D341Med (cell line): Measurements from ENCODE around the gene TRPT1.
A peak's percentile ranks its signal among the peaks of the same experiment; 100 is the strongest.

Experiments used
- DNase-seq: peaks from one replicate; pipeline ENCODE4 v3.0.0; 2012; ENCODE audit warnings: low spot score

TRPT1 gene

DNA sequence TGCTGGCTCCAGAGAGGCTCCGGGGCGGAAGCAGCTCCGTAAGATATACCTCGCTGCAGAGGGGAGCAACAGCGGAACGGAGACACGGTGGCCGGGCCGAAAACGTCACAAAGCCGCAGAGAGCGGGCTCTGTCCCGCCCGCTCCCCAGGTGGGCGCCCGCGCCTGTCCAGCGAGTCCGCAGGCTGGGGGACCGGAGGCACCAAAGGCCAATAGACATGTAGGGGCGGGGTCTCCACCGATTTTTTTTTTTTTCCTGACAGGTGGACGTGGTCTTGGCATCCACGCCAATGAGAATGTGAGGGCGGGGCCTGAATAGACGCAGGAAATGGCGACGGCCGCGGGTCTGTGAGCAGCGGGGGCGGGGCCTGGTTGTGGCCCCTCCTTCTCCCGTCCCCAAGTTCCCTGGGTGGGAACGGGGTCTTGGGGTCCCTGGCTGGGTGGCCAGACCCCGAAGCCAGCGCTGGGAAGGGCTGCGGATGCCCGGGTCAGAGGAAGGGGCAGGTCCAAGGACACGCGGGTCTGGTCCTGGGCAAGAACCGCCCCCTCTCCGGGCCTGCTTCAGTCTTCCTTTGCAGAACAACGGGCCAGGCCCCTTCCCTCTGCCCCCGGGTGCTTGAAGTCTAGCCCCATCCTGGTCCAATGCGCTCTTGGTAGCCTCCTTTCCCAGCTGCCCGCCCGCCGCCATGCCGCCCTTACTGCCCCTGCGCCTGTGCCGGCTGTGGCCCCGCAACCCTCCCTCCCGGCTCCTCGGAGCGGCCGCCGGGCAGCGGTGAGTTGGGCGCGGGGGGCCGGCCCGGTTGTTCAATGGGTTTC is 4.4 kb upstream of the TRPT1 start, which contains the start of gene DNAJC4:
Gene DNAJC4 (plus strand): TSS at position 378 of the 814 bp plus-strand sequence. CDS start 307 bp downstream, at position 685.
- peak; percentile 88 for DNase-seq

DNA sequence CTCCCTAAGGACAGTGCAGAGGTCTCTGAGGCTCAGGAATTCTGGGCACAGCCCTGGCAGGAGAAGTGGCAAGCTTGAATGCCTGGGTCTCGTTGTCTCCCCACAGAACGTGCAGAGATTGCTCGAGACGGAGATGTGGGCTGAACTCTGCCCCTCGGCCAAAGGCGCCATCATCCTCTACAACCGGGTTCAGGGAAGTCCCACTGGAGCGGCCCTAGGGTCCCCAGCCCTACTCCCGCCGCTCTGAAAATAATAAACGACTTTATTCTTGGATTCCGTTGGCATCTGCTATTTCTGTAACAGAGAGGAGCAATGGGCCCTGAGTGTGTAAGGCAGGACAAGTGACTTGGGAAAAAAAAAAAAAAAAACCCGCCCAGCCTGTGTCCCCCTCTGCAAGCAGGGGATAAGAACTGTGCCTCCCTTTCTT is 3.8 kb upstream of the TRPT1 start:
- DNase-seq: no peak

DNA sequence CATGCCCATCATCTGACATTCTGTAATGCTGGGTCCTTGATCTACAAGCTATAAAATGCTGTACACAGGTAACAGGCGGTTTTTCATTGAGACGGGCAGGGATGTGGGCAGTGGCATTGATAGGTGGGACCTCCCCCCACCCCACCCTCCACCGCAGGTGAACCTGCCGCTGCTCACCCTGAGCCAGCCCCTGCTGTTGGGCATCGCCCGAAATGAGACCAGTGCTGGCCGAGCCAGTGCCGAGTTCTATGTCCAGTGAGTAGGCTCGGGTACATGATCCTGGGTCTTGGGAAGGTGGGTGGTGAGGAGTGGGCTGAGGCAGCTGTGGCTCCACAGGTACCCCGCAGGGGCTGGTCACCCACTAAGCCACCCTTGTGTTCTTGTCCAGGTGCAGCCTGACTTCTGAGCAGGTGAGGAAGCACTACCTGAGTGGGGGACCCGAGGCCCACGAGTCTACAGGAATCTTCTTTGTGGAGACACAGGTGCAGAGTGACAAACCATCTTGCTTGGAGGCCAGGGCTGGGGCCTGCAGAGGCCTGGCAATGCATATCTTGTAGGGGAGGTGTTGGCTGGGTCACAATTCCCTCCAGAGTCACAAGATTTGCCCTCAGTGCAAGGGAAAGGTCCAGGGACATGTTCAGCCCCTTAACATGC is 3.2 kb upstream of the TRPT1 start:
- no peak for DNase-seq

DNA sequence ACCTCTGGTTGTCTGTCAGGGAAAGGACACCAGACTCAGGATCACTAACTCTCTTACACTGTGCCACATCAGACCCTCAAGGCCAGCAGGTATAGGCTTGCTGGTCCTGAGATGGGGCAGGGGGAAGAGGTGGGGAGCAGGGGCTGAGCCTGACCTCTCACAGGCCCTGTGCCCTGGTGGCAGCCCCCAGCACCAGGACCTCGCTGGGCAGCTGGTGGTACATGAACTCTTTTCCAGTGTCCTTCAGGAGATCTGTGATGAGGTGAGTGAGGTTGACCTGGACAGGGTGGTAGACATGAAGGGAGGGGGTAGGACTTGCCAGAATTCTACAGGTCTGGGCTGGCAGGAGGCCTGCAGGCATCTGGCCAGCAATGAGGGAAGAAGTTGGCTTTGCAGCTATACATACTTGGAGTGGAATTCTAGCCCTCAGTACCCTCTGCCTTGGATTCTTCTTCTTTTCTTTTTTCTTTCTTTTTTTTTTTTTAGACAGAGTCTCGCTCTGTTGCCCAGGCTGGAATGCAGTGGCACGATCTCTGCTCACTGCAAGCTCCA is 1.5 kb upstream of the TRPT1 start:
- no peak for DNase-seq

DNA sequence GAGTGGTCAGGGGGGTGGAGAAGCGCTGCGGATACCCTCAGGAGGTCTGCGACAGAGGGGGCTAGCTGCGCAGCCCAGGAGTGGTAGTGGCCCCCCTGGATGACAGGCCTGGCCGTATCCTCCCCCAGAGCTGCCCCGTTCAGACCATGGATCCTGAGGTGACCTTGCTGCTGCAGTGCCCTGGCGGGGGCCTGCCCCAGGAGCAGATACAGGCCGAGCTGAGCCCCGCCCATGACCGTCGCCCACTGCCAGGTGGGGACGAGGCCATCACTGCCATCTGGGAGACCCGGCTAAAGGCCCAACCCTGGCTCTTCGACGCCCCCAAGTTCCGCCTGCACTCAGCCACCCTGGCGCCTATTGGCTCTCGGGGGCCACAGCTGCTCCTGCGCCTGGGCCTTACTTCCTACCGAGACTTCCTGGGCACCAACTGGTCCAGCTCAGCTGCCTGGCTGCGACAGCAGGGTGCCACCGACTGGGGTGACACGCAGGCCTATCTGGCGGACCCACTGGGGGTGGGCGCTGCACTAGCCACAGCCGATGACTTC is 593 bp upstream of the TRPT1 start:
- no peak for DNase-seq

DNA sequence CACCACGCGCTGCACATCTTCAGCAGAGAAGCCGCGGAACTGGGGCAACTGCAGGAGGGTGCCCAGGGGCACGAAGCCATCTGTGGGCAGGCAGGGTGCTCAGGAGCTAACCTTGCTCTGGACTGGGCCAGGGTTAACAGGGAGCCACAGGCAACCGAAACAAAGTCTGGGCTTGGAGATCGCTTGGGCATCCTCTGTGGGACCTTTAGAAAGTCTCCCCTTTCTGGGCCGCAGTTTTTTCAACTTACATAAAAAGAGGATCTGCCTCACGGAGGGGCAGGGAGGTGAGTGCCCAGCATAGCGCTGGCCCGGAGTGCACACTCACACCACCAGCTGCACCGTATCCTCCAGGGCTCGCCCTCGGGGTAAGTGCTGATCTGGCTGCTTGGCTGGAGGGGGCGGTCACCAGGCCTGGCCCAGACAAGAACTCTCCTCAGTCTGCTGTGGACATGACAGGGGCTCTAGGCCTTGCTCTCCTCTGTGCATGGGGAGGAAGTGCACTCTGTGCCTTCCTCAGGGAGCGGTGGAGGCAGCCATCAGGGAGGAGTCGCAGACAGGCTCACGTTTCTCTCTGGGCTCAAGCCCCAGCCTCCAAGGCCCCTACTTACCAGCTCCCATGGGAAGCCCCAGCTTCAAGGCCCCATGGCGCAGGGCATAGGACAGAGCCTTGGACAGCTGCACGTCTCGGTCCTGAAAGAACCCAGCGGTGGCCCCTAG is 937 bp downstream of the TRPT1 start:
- DNase-seq: no peak

DNA sequence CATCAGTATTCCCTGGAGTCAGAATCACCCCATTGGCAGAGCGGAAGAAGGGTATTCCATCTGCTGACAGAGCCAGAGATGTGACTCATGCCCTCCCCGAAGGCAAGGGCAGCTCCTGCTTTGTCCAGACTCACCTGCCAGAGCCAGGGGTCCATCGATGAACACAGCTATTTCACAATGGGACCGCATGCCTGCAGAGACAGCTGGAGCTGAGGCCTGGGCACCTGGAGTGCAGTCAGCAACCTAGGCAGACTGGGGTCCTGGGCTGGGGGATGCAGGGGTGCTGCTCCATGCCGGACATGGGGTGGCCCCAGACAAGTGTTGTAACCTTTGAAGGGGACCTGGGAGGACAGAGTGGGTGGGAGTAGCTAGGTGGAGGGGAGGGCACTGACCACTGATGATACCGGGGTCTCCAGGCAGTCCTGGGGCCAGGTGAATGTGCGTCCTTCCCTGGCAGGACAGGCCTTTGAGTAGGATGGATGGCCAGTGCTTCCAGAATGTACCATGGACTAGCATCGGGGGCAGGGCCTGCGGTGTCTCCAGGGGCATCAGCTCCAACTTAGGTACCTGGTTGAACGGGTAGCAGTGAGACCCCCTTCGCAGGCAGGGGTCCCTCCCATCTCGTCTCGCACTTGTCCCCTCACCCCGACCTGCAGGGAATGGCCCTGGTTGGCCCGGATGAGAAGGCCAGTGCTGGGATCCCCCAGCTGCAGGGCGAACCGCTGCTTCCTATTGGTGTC is 1.7 kb downstream of the TRPT1 start:
- DNase-seq: no peak

DNA sequence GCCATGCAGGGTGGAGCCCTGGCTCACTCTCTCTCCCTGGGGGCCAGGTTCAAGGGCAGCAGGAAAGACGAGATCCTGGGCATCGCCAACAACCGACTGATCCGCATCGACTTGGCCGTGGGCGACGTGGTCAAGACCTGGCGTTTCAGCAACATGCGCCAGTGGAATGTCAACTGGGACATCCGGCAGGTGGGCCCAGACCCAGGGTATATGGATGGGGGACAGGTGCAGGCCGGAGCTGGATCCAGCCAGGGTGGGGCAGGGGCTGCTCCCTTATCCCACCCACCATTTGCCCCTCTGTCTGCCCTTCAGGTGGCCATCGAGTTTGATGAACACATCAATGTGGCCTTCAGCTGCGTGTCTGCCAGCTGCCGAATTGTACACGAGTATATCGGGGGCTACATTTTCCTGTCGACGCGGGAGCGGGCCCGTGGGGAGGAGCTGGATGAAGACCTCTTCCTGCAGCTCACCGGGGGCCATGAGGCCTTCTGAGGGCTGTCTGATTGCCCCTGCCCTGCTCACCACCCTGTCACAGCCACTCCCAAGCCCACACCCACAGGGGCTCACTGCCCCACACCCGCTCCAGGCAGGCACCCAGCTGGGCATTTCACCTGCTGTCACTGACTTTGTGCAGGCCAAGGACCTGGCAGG is 2.9 kb downstream of the TRPT1 start:
- peak; percentile 23 for DNase-seq

DNA sequence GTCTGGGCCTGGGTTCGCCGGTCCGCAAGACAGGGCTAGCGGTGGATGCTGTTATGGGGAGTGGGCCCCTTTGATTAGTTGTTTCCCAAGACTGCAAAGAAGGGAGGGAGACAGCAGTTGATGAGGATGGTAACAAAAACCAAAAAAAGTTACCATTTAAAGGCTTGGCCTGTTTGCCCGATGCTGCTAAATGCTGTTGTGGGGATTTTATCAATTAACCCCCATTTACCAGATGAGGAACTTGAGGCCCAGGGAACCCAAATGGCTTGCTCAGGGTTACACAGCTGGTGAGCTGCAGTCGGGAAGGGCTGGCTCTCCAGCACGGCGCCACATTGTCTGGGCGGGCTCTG is 3.4 kb downstream of the TRPT1 start:
- no peak for DNase-seq

DNA sequence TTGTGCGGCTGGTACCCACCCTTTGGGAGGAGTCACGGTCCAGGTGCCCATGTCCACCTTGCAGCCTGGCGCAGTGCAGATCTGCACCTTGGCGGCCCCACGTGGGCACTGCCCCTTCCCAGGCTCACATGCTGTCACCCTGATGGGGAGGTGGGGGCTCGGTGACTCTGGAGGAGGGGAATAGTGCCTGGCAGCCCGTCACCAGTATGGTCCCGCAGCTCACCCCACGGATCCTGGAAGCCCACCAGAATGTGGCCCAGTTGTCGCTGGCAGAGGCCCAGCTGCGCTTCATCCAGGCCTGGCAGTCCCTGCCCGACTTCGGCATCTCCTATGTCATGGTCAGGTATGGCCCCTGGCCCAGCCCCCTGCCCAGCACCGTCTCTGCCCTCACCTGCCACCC is 5.2 kb downstream of the TRPT1 start:
- no peak for DNase-seq

DNA sequence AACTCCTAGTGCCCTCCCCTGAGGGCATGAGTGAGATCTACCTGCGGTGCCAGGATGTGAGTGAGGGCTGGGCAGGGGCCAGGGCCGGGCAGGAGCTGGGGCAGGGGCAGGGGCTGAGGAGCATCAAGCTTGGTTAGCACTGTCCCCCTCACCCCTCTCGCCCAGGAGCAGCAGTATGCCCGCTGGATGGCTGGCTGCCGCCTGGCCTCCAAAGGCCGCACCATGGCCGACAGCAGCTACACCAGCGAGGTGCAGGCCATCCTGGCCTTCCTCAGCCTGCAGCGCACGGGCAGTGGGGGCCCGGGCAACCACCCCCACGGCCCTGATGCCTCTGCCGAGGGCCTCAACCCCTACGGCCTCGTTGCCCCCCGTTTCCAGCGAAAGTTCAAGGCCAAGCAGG is 5.7 kb downstream of the TRPT1 start:
- no peak for DNase-seq

DNA sequence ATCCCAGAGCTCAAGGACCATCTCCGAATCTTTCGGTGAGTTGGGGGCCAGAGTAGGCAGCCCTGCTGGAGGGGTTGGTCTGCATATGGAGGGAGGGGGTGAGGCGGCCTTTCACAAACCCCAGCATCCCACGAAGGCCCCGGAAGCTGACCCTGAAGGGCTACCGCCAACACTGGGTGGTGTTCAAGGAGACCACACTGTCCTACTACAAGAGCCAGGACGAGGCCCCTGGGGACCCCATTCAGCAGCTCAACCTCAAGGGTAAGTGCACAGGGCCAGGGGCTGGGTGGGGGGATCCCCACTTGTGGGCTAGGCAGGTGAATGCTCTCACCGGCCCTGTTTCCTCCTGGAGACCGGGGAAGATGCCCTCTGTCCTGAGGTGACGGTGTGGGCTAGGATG is 6.2 kb downstream of the TRPT1 start:
- DNase-seq: no peak

DNA sequence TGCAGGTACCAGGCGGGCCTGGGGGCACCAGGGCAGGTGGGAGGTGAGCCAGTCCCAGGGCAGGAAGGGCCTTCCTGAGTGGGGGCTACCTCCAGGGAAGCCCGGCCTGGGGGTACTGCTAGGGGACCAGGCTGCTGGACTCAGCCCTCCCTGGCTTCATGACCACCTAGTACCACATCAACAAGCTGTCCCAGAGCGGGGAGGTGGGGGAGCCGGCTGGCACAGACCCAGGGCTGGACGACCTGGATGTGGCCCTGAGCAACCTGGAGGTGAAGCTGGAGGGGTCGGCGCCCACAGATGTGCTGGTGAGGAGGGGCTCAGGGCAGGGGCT is 6.7 kb downstream of the TRPT1 start:
- DNase-seq: no peak

DNA sequence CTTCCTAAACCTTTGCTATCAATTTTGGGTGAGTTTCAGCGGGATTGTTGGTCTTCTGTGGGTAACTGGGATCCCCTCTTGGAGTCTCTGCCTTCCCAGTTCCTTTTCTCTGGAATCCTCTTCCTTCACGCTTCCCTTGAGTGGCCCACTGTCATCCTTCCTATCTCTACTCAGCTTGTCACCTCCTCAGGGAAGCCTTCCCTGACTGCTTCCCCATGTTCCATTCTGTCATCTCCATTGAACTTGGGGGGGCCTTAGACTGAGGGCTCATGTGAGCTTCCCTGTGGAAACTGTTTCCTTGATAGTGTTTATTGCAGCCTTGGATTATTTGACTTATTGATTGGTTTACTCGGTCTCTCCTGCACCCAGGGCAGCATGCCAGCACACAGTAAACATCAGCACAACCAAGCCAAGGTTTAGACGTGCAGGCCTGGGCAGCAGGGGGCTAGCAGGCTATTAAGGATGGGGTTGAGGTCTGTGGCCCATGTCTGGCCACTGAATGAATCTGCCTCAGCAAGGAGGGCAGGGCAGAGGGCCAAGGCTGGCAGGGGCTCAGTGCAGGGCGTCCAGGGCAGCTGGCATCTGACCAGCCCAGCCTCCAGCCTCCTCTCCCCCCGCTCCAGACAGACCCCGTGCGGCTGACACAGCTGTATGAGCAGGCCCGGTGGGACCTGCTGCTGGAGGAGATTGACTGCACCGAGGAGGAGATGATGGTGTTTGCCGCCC is 7.2 kb downstream of the TRPT1 start:
- DNase-seq: no peak

DNA sequence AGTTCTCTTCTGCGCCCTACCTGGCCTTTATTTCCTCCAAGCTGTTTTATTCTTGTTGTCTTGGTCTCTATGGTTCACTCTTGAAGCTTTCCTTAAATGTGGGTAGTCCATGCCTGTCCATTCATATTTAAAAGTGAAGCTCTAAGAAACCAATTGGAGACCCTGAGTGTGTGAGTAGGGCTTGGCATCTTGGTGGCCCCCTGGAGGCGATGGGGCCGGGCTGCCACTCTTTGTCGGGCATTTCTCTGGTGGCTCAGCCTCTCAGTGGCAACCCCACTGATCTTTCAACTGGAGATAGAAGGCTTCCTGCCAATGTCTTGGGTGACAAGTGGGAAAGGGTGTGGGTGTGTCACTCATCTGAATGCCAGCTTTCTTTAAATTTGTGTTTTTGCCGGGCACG is 9.1 kb downstream of the TRPT1 start:
- no peak for DNase-seq

DNA sequence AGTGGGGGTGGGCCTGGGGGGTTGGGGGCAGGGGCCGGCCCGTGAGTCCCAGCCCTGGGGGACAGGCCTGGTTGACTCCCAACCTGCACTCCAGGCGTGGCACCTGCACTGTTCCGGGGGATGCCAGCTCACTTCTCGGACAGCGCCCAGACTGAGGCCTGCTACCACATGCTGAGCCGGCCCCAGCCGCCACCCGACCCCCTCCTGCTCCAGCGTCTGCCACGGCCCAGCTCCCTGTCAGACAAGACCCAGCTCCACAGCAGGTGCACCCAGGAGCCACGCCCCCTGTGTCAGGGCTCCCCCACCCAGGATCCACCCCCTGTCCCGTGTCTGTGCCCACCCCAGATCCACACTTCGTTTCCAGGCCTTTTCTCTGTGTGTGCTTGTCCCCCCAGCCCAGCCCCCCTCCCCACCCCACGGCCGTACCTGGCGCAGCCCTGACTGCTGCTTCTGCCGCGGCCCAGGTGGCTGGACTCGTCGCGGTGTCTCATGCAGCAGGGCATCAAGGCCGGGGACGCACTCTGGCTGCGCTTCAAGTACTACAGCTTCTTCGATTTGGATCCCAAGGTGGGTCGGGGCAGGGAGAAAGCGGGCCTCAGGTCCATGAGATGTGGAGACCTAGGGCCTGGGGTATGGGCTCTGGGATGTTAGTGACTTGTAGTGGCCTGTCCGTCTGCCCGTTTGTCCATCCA is 14.7 kb downstream of the TRPT1 start:
- DNase-seq: no peak

DNA sequence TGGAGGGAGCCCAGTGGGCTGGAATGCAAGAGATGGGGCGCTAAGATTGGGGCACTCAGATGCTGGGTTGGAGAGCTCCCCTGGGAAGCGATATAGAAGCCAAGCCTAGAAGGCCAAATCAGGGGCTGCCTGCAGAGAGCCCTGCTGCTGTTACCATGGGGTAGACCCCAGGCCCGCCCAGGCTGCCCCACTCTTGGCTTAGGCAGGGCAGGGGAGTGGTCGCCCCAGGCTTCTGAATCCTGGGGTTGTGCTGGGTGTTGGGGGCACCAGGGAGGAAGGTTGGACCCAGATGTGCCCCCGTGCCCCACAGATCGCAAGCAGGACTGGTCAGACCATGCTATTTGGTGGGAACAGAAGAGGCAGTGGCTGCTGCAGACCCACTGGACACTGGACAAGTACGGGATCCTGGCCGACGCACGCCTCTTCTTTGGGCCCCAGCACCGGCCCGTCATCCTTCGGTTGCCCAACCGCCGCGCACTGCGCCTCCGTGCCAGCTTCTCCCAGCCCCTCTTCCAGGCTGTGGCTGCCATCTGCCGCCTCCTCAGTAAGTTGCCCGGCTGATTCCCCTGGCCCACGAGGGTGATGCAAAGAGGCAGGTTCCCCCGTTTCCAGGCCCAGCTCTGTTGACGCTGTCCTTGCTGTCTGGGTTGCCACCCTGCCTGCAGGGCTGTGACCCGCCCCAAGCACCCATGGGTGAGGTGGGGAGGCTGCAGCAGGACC is 15.5 kb downstream of the TRPT1 start:
- DNase-seq: peak; percentile 40

DNA sequence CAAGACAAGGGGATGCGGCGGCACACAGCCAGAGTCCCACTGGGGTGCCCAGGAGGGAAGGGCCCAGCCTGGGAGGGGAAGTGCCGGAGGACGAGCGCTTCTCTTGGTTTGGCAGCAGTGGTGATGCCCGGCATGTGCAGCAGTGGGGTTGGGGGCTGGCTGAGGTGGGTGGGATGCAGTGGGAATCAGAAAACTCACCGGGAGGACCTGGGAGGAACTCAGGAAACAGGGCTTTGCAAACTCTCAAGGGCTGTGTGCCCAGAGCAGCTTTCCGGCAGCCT is 16.5 kb downstream of the TRPT1 start:
- DNase-seq: no peak

DNA sequence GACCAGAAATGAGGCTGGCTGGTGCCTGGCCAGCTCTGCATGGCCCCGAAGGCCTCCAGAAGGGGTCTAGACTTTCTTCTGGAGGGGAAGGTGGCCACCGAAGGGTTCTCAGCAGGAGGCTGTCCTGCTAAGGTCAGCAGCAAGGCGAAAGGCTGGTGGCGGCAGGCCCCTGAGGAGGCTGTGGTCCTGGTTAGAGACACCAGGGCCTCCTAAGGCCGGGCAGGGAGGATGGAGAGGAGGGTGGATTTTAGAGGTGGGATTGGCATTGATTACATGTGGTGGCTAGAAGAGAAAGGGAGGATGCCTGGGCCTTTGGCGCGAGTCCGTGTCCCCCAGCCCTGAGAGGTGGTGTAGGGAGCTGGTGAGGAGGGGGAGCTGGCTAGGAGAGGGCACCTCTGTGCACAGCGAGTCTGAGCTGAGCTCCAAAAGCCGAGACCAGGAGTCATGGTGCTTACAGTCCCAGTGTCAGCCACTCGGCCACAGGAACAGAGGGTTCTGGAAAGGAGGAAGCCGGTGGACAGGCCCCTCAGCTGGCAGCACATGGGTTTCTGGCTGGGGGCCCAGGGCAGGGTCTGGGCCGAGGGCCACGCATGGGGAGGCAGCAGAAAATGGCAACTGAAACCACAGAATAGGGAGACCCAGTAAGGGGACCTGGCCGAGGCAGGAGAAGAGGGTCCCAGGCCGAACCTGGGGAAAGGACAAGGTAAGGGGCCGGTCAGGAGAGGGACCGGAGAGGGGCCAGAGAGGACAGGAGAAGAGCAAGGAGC is 17.0 kb downstream of the TRPT1 start:
- peak; percentile 26 for DNase-seq
